Transverse colon (tissue), 4 donors: ENCODE data around the gene KLHL42. TPM values are rescaled to one million over a fixed set of nuclear protein-coding genes. Genes with fewer than 3 reads are reported as not detected.

Source experiments
- DNase-seq: peaks from one replicate; pipeline ENCODE4 v3.0.0-alpha.2; 2019
- H3K27ac ChIP-seq, 4 donors: fragments of 200-600 bp; sonication (generic); 2 replicates each; pipeline ENCODE4 v1.5.1; 2016 to 2018; ENCODE audit warnings: inconsistent platforms in 4 of 4
- H3K27me3 ChIP-seq: fragments of 200-600 bp; sonication (generic); 2 replicates; pipeline ENCODE4 v1.5.1; 2017; ENCODE audit warnings: inconsistent platforms
- H3K36me3 ChIP-seq, 4 donors: fragments of 200-600 bp; sonication (generic); 2 replicates each; pipeline ENCODE4 v1.5.1; 2017 to 2019; ENCODE audit warnings: inconsistent platforms in 4 of 4
- H3K4me1 ChIP-seq, 4 donors: fragments of 200-600 bp; sonication (generic); 2 replicates each; pipeline ENCODE4 v1.5.1; 2017 to 2020; ENCODE audit warnings: inconsistent platforms in 4 of 4
- H3K4me3 ChIP-seq, 4 donors: fragments of 200-600 bp; sonication (generic); 1 replicate in 1 of 4; 2 replicates in 3 of 4; pipeline versions ENCODE4 v1.5.1 to v1.6.1; 2017 to 2019; ENCODE audit warnings: inconsistent platforms in 4 of 4
- H3K9me3 ChIP-seq, 2 donors: fragments of 200-600 bp; sonication (generic); 2 replicates each; pipeline ENCODE4 v1.5.1; 2017 to 2019; ENCODE audit warnings: inconsistent platforms in 2 of 2
- CTCF ChIP-seq, 5 experiments: fragments of 200-600 bp in 3 of 5; fragments of 450-650 bp in 2 of 5; sonication (generic) in 3 of 5; IDR thresholded peaks; 1 replicate in 2 of 5; 2 replicates in 3 of 5; pipeline ENCODE4 v1.5.1; 2016 to 2017; ENCODE audit warnings: antibody characterized with exemption in 5 of 5, inconsistent platforms in 3 of 5, mild to moderate bottlenecking in 2 of 5, moderate library complexity in 1 of 5
- EP300 ChIP-seq: sonication (generic); formaldehyde crosslinking; IDR thresholded peaks from one replicate; pipeline ENCODE4 v1.6.1; 2017; ENCODE audit warnings: antibody characterized with exemption, low read depth
- POLR2A ChIP-seq: fragments of 450-650 bp; IDR thresholded peaks from one replicate; pipeline ENCODE4 v1.6.1; 2016; ENCODE audit warnings: antibody characterized with exemption, mild to moderate bottlenecking, moderate library complexity
- POLR2AphosphoS5 ChIP-seq, 3 donors: sonication (generic); formaldehyde crosslinking; IDR thresholded peaks; one replicate each; pipeline ENCODE4 v1.6.1; 2016; ENCODE audit warnings: antibody characterized with exemption in 3 of 3
- WGBS, 2 donors: methylation state at CpG; one replicate each; pipeline ENCODE4 v1.1.5; 2018; ENCODE audit warnings: low coverage in 1 of 2; 5-methylcytosine and 5-hydroxymethylcytosine counted together
- in situ Hi-C, 4 donors: fragments of 200-750 bp; cut with MboI; loops; one replicate each; pipeline versions ENCODE4 v1.15.0 to v1.15.1; 2017; ENCODE audit warnings: low sequenced_read_pairs in 3 of 4, low pct_ligation_motif_present in 1 of 4, low pct_unique_long_range_greater_than_20kb in 1 of 4
- intact Hi-C: fragments of 100-400 bp; cut with DNase I; formaldehyde crosslinking; loops from one replicate; pipeline ENCODE4 v1.15.1; 2023; ENCODE audit warnings: low total_unique reads
- total RNA-seq, 4 donors: library from RNA; depleted of rRNA; stranded (reverse); fragments of >200 nt; gene quantifications; one replicate each; pipeline ENCODE4 v1.1.0, GENCODE V29; 2016

The KLHL42 gene
- total RNA-seq, 4 donors from 2014 or later, result 14.7 to 104 (median 47.3) TPM

DNA sequence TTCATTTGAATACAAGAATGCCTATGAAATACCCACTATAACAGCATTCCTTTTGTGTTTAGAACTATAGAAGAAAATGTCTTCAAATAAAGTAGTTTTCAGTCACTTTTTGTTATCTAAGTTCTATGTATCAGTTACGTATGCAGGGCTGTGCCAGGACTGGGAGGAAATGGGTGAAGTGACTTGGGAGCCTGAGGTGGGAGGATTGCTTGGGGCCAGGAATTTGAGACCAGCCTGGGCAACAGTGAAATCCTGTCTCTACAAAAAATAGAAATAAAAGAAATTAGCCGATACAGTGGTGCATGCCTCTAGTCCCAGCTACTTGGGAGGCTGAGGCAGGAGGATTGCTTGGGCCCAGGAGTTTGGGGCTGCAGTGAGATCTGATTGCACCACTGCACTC lies 22.9 kb downstream of the KLHL42 start:
- no peak for DNase-seq
- in situ Hi-C loops, result no loop called here
- no peaks in the 10 kb centered on the region for H3K4me1 ChIP-seq
- 75 to 88% methylated on average over 1 to 2 of the region's 2 CpGs for WGBS, 2 donors
- peaks cover 0 to 15% (median 5%) of the 10 kb centered on the region in 4 donors for H3K36me3 ChIP-seq
- H3K27ac ChIP-seq, result no peak overlapping the region
- TF ChIP-seq CTCF (IDR thresholded peaks at IDR 0.05) (no peak), EP300 (no peak)
- H3K9me3 ChIP-seq, result no peaks in the 10 kb centered on the region
- intact Hi-C loops, result no loop called here
- H3K27me3 ChIP-seq, result no peaks in the 10 kb centered on the region
- H3K4me3 ChIP-seq, result no peak overlapping the region

DNA sequence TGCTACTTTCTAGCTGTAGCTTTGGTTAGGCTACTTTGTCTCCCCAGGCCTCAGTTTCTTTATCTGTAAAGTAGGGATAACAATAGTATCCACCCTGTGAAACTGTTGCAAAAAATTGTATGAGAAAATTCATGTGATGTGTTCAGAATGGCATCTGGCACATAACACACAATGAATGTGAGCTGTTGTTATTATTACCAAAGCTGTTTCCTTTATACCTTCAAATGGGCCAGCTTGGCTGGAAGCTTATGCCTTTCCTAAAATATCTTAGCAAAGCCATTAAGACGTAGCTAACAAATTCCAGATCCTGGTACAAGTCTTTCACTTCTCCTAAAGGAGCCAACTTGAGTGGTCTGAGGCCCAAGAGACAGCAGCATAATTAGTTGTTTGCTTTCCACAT lies 25.2 kb downstream of the KLHL42 start:
- WGBS, 2 donors, result 38 to 47% methylated on average over 1 of the region's 1 CpG
- TF ChIP-seq POLR2AphosphoS5 (IDR thresholded peaks at IDR 0.05) (no peak), EP300 (no peak), CTCF (IDR thresholded peaks at IDR 0.05) (no peak), POLR2A (no peak)
- in situ Hi-C loops, result no loop called here
- Histone ChIP-seq H3K27me3 (no peaks in the 10 kb centered on the region), H3K9me3 (no peaks in the 10 kb centered on the region), H3K4me1 (no peaks in the 10 kb centered on the region), H3K4me3 (no peak overlapping the region), H3K27ac (no peak overlapping the region), H3K36me3 (no peaks in the 10 kb centered on the region)
- DNase-seq, result no peak
- intact Hi-C loops, result no loop called here

GRCh38 chr12:27806259-27806658 lies 26.2 kb downstream of the KLHL42 start:
- no peak for DNase-seq
- no peak overlapping the region for H3K27ac ChIP-seq
- H3K27me3 ChIP-seq, result no peaks in the 10 kb centered on the region
- WGBS, 2 donors, result 77 to 100% methylated on average over 1 to 4 of the region's 4 CpGs
- no peak overlapping the region for H3K4me3 ChIP-seq
- no peak for TF ChIP-seq EP300
- no peak for TF ChIP-seq POLR2AphosphoS5 (IDR thresholded peaks at IDR 0.05)
- no peak for TF ChIP-seq POLR2A
- TF ChIP-seq CTCF (IDR thresholded peaks at IDR 0.05), result no peak
- no peaks in the 10 kb centered on the region for H3K36me3 ChIP-seq
- in situ Hi-C loops (no loop called here), intact Hi-C loops (no loop called here)
- no peaks in the 10 kb centered on the region for H3K9me3 ChIP-seq
- H3K4me1 ChIP-seq, result no peaks in the 10 kb centered on the region

DNA sequence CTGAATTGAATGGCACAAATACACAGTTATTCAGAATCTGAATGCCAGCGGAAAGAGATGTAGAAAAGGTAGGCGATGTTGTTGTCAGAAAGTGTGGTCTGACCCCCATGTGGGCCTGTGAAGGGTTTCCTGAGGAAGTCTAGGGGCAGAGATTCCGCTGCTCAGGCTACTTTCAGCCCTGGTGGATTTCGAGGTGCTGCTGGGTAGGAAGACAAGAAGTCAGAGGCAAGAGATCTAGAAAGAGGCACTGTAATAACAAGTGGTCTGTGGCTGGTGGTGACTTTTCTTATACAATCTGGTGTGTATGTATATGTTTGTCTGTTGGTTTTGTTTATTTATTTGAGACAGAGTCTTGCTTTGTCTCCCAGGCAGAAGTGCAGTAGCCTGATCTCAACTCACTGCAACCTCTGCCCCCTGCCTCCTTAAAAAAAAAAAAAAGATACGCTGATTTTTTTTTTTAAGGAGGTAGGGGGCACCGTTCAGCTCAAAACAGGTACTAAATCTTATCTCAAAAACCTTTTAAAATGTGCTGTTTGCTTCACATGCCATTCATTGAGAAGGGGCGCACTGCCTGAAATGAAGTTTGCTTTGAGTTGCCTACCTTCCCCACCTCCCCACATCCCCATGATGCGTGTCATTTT lies 27.1 kb downstream of the KLHL42 start:
- Histone ChIP-seq H3K27ac (no peak overlapping the region), H3K36me3 (no peaks in the 10 kb centered on the region), H3K4me3 (no peak overlapping the region), H3K4me1 (no peaks in the 10 kb centered on the region), H3K9me3 (no peaks in the 10 kb centered on the region), H3K27me3 (no peaks in the 10 kb centered on the region)
- DNase-seq, result no peak
- 47 to 57% methylated on average over 8 of the region's 8 CpGs for WGBS, 2 donors
- intact Hi-C loops, result no loop called here
- TF ChIP-seq CTCF (IDR thresholded peaks at IDR 0.05), result no peak
- no peak for TF ChIP-seq POLR2A
- TF ChIP-seq EP300, result no peak
- no peak for TF ChIP-seq POLR2AphosphoS5 (IDR thresholded peaks at IDR 0.05)
- in situ Hi-C loops, result no loop called here
